HG03060 (cell line): ENCODE data around the gene SLC33A1.
"Not testable (repeated sequence)": the region's sequence is repeated elsewhere in the genome, so short reads cannot be mapped to it uniquely, and the experiment has no call there.

Experiments
- ATAC-seq: cut with Tn5 transposase; IDR thresholded peaks from one replicate; pipeline ENCODE4 v1.9.1; 2021; ENCODE audit warnings: low read depth, moderate number of reproducible peaks; ENCODE audit not compliant: unreplicated experiment

The SLC33A1 gene

GRCh38 chr3:155862290-155862982 is 8.2 kb upstream of the SLC33A1 start:
- not testable (repeated sequence) for ATAC-seq

DNA sequence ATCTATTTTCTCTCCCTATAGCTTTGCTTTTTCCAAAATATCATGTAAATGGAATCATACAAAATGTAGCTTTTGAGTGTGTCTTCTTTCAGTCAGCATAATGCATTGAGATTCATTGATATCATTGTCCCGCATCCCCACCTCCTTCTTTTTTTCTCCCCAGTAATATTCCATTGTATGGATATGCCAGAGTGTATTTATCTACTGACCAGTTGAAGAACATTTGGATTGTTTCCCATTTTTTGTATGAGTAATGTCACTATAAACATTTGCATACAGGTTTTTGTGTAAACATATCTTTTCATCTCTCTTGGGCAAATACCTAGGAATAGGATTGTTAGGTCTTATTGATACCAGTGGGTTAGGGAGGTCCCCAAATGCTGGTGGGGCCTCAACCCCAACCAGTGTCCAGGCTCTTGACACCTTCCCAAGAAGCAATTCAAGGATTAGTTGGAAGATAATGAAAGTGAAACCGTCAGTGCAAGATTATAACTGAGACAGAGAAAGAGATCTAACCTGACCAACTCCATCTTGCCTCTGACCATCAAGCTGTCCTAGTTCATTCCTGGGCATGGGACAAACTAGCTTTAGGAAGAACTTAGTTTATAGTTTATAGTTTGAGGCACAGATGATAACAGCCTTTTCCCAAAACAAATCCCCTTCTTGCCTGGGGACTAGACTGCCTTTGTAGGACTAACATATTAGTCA is 7.4 kb upstream of the SLC33A1 start:
- no peak for ATAC-seq

GRCh38 chr3:155860424-155860823 is 6.2 kb upstream of the SLC33A1 start:
- ATAC-seq, result not testable (repeated sequence)

DNA sequence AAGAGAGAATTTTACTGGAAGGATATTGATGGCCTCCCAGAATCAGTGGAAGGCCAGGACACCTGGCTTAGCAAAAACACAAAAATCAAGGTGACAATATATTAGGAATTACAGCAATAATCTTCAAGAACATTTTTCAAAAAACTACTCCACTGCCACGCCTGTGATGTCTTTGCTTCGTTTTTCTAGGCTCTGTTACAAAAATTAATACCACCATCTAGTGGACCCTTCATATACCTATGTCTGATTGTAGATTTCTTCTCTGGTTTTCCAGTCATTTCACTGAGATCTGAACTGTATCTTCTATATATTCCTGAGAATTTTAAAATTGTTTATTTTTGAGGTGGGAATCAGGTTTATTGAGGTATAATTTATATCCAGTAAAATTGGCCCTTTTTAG is 5.6 kb upstream of the SLC33A1 start:
- no peak for ATAC-seq

- no peak for ATAC-seq
These were observed 750 bp downstream of the SLC33A1 start for GRCh38 chr3:155853214-155854140.

- ATAC-seq, result no peak
These were observed 1.9 kb downstream of the SLC33A1 start for GRCh38 chr3:155852341-155852740.

- not testable (repeated sequence) for ATAC-seq
These were observed 4.8 kb downstream of the SLC33A1 start for GRCh38 chr3:155849404-155849803.

DNA sequence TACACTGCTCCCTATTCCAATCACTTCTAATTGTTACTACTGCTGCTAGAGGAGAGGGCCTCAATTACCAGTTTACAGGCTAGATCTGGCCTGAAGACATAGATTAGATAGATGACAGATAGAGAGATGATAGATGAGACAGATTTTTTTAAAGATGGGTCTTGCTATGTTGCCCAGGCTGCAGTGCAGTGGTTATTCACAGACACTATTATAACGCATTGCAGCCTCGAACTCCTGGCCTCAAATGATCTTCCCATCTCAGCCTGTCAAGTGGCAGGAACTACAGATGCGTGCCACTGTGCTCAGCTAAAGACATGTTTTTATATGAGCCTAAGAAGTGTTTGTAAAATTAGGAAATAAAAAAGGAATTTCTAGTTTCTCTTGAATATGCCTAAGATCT is 6.2 kb downstream of the SLC33A1 start:
- no peak for ATAC-seq

GRCh38 chr3:155846119-155846518 is 8.1 kb downstream of the SLC33A1 start:
- ATAC-seq, result no peak

GRCh38 chr3:155843569-155843968 is 10.7 kb downstream of the SLC33A1 start:
- ATAC-seq, result no peak

GRCh38 chr3:155835341-155836071 is 18.7 kb downstream of the SLC33A1 start:
- no peak for ATAC-seq

- not testable (repeated sequence) for ATAC-seq
These were observed 25.6 kb downstream of the SLC33A1 start for GRCh38 chr3:155828490-155829098.

DNA sequence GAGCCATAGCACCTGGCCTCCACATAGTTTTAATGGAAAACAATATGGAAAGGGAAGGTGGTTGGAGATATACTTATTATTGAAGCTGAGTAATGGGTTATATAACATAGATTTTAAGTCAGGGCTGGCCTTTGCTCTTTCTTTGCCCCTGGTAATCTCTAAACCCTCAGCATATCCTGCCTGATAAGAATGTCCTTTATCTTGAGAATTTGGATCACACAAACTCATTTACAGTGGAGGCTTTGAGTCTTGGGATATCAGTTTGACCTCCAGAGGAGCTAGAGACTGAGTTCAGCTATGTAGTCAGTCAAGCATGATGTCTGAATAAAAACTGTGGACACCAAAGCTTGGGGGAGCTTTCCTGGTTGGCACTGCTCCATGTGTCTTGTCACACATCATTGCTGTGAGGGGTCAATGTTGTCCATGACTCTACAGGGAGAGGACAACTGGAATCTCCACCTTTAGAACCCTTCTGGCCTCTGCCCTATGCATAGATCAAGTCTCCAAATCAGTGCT is 39.1 kb downstream of the SLC33A1 start:
- ATAC-seq, result no peak

DNA sequence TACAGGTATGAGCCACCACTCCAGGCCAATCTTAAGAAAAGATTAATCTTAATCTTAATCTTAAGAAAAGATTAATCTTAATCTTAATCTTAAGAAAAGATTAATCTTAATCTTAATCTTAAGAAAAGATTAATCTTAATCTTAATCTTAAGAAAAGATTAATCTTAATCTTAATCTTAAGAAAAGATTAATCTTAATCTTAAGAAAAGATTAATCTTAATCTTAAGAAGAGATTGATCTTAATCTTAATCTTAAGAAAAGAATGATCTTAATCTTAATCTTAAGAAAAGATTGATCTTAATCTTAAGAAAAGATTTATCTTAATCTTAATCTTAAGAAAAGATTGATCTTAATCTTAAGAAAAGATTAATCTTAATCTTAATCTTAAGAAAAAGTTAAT is 41.0 kb downstream of the SLC33A1 start:
- not testable (repeated sequence) for ATAC-seq

DNA sequence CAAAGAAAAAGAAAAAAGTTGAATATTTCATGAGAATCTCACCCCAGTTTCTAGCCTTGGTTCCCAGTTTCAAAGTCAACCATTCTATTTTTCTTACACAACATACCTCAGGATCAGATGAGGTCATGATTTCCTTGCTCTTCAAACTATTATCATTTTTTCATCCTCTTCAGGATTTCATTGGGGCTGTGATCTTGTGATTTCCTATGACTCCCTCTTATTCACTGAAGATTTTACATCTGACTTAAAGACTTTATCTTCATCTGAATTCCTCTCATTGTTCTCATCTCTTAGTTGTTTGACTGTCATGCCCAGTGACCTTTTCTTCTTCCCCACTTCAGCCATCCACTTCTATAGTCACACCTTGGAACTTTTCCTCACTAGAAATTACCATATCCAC is 45.0 kb downstream of the SLC33A1 start:
- ATAC-seq, result no peak

GRCh38 chr3:155807823-155808222 is 46.4 kb downstream of the SLC33A1 start:
- ATAC-seq, result no peak

- ATAC-seq, result peak; percentile 79
These were observed 48.2 kb downstream of the SLC33A1 start, which contains the start of gene C3orf33 for GRCh38 chr3:155805802-155806618. TSS of gene C3orf33 (minus strand) at chr3:155806278. CDS start at chr3:155806252, 26 bp downstream.

DNA sequence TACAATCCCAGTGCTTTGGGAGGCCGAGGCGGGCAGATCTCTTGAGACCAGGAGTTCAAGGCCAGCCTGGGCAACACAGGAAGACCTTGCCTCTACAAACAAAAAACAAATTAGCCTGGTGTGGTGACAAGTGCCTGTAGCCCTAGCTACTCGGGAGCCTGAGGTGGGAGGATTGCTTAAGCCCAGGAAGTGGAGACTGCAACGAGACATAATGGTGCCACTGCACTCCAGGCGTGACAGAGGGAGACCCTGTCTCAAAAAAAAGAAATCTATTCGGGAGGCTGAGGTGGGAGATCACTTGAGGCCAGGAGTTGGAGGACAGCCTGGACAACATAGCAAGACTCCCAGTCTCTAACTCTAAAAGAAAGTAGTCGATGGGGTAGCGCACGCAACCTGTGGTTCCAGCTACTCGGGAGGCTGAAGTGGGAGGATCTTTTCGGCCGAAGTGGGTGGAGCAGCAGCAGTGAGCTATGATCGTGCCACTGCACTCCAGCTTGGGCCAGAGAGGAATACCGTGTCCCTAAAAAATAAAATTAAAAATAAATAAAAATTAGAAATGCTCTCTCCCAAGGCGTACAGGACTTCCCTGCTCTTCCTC is 48.9 kb downstream of the SLC33A1 start:
- peak; percentile 9 for ATAC-seq
